Thoracic aorta (tissue), 2 donors: ENCODE results near the gene PYY. TPM values are rescaled to one million over a fixed set of nuclear protein-coding genes. Genes with fewer than 3 reads are reported as not detected.

Experiments used
- ATAC-seq: fragments of 150-250 bp; one replicate; pipeline ENCODE4 v1.8.0; 2017; ENCODE audit warnings: low read depth; ENCODE audit not compliant: insufficient number of reproducible peaks, low FRiP score
- DNase-seq: peaks from one replicate; pipeline ENCODE4 v3.0.0-alpha.2; 2020; ENCODE audit warnings: low spot score
- H3K27ac ChIP-seq, 2 donors: fragments of 200-600 bp; sonication (generic); 1 replicate in 1 of 2; 2 replicates in 1 of 2; pipeline ENCODE4 v1.5.1; 2016; ENCODE audit warnings: mild to moderate bottlenecking in 2 of 2, moderate library complexity in 2 of 2
- H3K27me3 ChIP-seq: fragments of 200-600 bp; sonication (generic); replicated peaks from 2 replicates; pipeline ENCODE4 v1.6.0; 2016; ENCODE audit warnings: mild to moderate bottlenecking; ENCODE audit not compliant: insufficient read depth
- H3K36me3 ChIP-seq: fragments of 200-600 bp; sonication (generic); one replicate; pipeline ENCODE4 v1.5.1; 2016
- H3K4me1 ChIP-seq, 2 donors: fragments of 200-600 bp; sonication (generic); 1 replicate in 1 of 2; 2 replicates in 1 of 2; pipeline versions ENCODE4 v1.5.1 to v1.6.0; 2016; ENCODE audit warnings: low read depth in 2 of 2, mild to moderate bottlenecking in 1 of 2; ENCODE audit not compliant: control insufficient read depth in 1 of 2
- H3K4me3 ChIP-seq: fragments of 200-600 bp; sonication (generic); 2 replicates; pipeline ENCODE4 v1.5.1; 2016; ENCODE audit warnings: mild to moderate bottlenecking
- H3K9me3 ChIP-seq: fragments of 200-600 bp; sonication (generic); 2 replicates; pipeline ENCODE4 v1.5.1; 2016
- CTCF ChIP-seq: fragments of 200-600 bp; sonication (generic); IDR thresholded peaks from one replicate; pipeline ENCODE4 v1.5.1; 2019; ENCODE audit warnings: antibody characterized with exemption
- total RNA-seq, 2 donors: library from RNA; depleted of rRNA; stranded (reverse); fragments of >200 nt; gene quantifications; one replicate each; pipeline versions ENCODE4 v1.1.0 to v1.2.3, GENCODE V29; 2016

PYY gene
- total RNA-seq, 2 donors from 2014 or later, result not detected

- H3K27me3 ChIP-seq, result no peaks in the 10 kb centered on the region
- H3K36me3 ChIP-seq, result no peaks in the 10 kb centered on the region
- DNase-seq (no peak), ATAC-seq (no peak)
- H3K9me3 ChIP-seq, result no peaks in the 10 kb centered on the region
- TF ChIP-seq CTCF, result no peak
- peaks cover 6% of the 10 kb centered on the region in 2 donors for H3K4me1 ChIP-seq
- H3K27ac ChIP-seq, result no peak overlapping the region
- no peak overlapping the region for H3K4me3 ChIP-seq
Observed at GRCh38 chr17:43916385-43916784, 37.4 kb downstream of the PYY start.

GRCh38 chr17:43915559-43915958 lies 38.2 kb downstream of the PYY start:
- Histone ChIP-seq H3K9me3 (no peaks in the 10 kb centered on the region), H3K4me3 (no peak overlapping the region), H3K4me1 (peaks cover 6% of the 10 kb centered on the region in 2 donors), H3K36me3 (no peaks in the 10 kb centered on the region), H3K27me3 (no peaks in the 10 kb centered on the region), H3K27ac (no peak overlapping the region)
- DNase-seq (no peak), ATAC-seq (no peak)
- no peak for TF ChIP-seq CTCF

GRCh38 chr17:43914451-43914850 lies 39.3 kb downstream of the PYY start:
- no peaks in the 10 kb centered on the region for H3K9me3 ChIP-seq
- no peak overlapping the region for H3K4me3 ChIP-seq
- H3K27me3 ChIP-seq, result no peaks in the 10 kb centered on the region
- H3K36me3 ChIP-seq, result no peaks in the 10 kb centered on the region
- no peak overlapping the region for H3K27ac ChIP-seq
- ATAC-seq (no peak), DNase-seq (no peak)
- H3K4me1 ChIP-seq, result peaks cover 6% of the 10 kb centered on the region in 2 donors
- TF ChIP-seq CTCF, result no peak

GRCh38 chr17:43913584-43913983 lies 40.2 kb downstream of the PYY start:
- Histone ChIP-seq H3K4me1 (peaks cover 6 to 9% of the 10 kb centered on the region in 2 donors), H3K4me3 (no peak overlapping the region), H3K36me3 (no peaks in the 10 kb centered on the region), H3K27me3 (no peaks in the 10 kb centered on the region), H3K27ac (no peak overlapping the region), H3K9me3 (no peaks in the 10 kb centered on the region)
- ATAC-seq (no peak), DNase-seq (no peak)
- no peak for TF ChIP-seq CTCF

GRCh38 chr17:43912635-43913304 lies 41.0 kb downstream of the PYY start:
- no peak overlapping the region for H3K4me3 ChIP-seq
- no peaks in the 10 kb centered on the region for H3K27me3 ChIP-seq
- ATAC-seq (no peak), DNase-seq (no peak)
- H3K36me3 ChIP-seq, result no peaks in the 10 kb centered on the region
- H3K9me3 ChIP-seq, result no peaks in the 10 kb centered on the region
- no peak for TF ChIP-seq CTCF
- H3K4me1 ChIP-seq, result peaks cover 3 to 9% of the 10 kb centered on the region in 2 donors
- H3K27ac ChIP-seq, result no peak overlapping the region
